Activated T-helper 2 cell treated with anti-CD3 and anti-CD28 coated beads, Interferon-gamma antibody, Interleukin-2, Interleukin-4, amounts not matched to agents 10 μg/mL and 5 μg/mL and 100 μg/mL, durations not matched to agents 14 hours and 24 hours and 36 hours (primary cell): ENCODE results near the gene CENPX. TPM values are rescaled to one million over a fixed set of nuclear protein-coding genes. Genes with fewer than 3 reads are reported as not detected.

ENCODE experiments used
- DNase-seq: peaks from one replicate; pipeline ENCODE4 v3.0.0; 2021; ENCODE audit warnings: low spot score
- H3K27ac Mint-ChIP-seq: one replicate; pipeline ENCODE4 v1.8.0; 2021; ENCODE audit warnings: mixed read lengths
- H3K27me3 Mint-ChIP-seq: one replicate; pipeline ENCODE4 v1.8.0; 2021; ENCODE audit warnings: low read depth, mixed read lengths
- H3K36me3 Mint-ChIP-seq: one replicate; pipeline ENCODE4 v1.8.0; 2021; ENCODE audit warnings: low read depth, mixed read lengths
- H3K4me1 Mint-ChIP-seq: one replicate; pipeline ENCODE4 v1.8.0; 2021; ENCODE audit warnings: low read depth, mixed read lengths
- H3K4me3 Mint-ChIP-seq: one replicate; pipeline ENCODE4 v1.8.0; 2021; ENCODE audit warnings: low read depth, mild to moderate bottlenecking, moderate library complexity, mixed read lengths
- H3K9me3 Mint-ChIP-seq: one replicate; pipeline ENCODE4 v1.8.0; 2021; ENCODE audit warnings: mixed read lengths
- intact Hi-C: fragments of 100-400 bp; cut with micrococcal nuclease; formaldehyde crosslinking; loops from one replicate; pipeline ENCODE4 v1.15.1; 2023
- total RNA-seq: library from RNA; stranded (reverse); gene quantifications from 2 replicates; pipeline ENCODE4 v1.2.3, GENCODE V29; 2022

Gene CENPX
- total RNA-seq, 1 donor from 2014 or later, result 88.3 TPM

DNA sequence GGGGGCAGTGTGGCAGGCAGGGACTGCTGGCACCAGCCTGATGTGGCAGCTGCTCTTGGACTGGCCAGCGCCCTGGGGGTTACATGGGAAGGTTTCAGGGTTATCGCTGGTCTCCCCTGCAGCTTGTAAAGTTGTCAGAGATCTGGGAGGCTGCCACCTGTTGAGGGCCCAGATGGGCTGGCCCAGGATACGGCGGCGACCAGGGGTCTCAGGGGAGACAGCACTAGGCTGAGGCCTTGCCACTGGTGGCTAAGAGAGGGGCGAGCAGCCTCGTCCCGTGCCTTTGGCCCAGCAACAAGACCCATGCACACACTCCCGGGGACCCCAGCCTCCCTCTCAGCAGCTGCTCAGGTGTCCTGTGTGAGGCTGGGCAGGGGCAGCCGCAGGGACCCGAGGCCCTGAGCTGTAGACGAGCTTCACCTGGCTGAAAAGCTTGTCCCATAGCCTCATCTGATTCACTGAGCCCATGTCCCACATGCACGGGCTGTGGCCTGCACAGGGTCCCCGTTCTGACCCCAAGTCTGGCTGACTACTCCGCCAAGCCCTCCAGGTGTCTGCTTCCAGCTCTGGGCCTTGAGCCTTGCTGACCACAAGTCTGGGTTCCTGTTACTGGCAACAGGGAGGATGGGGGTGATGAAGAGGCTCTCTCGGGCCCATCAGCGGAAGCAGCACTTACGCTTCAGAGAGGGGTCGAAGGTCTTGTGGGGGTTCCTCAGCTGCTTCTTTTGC lies 36.8 kb upstream of the CENPX start:
- intact Hi-C loops, result no loop called here
- DNase-seq, result no peak
- H3K9me3 Mint-ChIP-seq, result no peaks in the 10 kb centered on the region
- no peak overlapping the region for H3K4me3 Mint-ChIP-seq
- H3K4me1 Mint-ChIP-seq, result no peaks in the 10 kb centered on the region
- H3K27me3 Mint-ChIP-seq, result no peaks in the 10 kb centered on the region
- H3K27ac Mint-ChIP-seq, result no peak overlapping the region
- peaks cover 16% of the 10 kb centered on the region for H3K36me3 Mint-ChIP-seq

GRCh38 chr17:82058855-82059249 lies 36.2 kb upstream of the CENPX start:
- H3K27me3 Mint-ChIP-seq, result no peaks in the 10 kb centered on the region
- intact Hi-C loops, result no loop called here
- H3K36me3 Mint-ChIP-seq, result peaks cover 16% of the 10 kb centered on the region
- H3K4me3 Mint-ChIP-seq, result no peak overlapping the region
- no peak overlapping the region for H3K27ac Mint-ChIP-seq
- no peak for DNase-seq
- H3K4me1 Mint-ChIP-seq, result no peaks in the 10 kb centered on the region
- H3K9me3 Mint-ChIP-seq, result no peaks in the 10 kb centered on the region

- DNase-seq, result no peak
- intact Hi-C loops, result no loop called here
- Mint-ChIP-seq H3K4me1 (no peaks in the 10 kb centered on the region), H3K27me3 (no peaks in the 10 kb centered on the region), H3K9me3 (no peaks in the 10 kb centered on the region), H3K36me3 (peaks cover 16% of the 10 kb centered on the region), H3K4me3 (no peak overlapping the region), H3K27ac (no peak overlapping the region)
These were observed 35.7 kb upstream of the CENPX start for GRCh38 chr17:82058230-82058854.

GRCh38 chr17:82056729-82057621 lies 34.3 kb upstream of the CENPX start:
- no peak overlapping the region for H3K27ac Mint-ChIP-seq
- peaks cover 16% of the 10 kb centered on the region for H3K36me3 Mint-ChIP-seq
- no peak overlapping the region for H3K4me3 Mint-ChIP-seq
- intact Hi-C loops, result no loop called here
- no peaks in the 10 kb centered on the region for H3K27me3 Mint-ChIP-seq
- no peaks in the 10 kb centered on the region for H3K9me3 Mint-ChIP-seq
- DNase-seq, result no peak
- H3K4me1 Mint-ChIP-seq, result no peaks in the 10 kb centered on the region

DNA sequence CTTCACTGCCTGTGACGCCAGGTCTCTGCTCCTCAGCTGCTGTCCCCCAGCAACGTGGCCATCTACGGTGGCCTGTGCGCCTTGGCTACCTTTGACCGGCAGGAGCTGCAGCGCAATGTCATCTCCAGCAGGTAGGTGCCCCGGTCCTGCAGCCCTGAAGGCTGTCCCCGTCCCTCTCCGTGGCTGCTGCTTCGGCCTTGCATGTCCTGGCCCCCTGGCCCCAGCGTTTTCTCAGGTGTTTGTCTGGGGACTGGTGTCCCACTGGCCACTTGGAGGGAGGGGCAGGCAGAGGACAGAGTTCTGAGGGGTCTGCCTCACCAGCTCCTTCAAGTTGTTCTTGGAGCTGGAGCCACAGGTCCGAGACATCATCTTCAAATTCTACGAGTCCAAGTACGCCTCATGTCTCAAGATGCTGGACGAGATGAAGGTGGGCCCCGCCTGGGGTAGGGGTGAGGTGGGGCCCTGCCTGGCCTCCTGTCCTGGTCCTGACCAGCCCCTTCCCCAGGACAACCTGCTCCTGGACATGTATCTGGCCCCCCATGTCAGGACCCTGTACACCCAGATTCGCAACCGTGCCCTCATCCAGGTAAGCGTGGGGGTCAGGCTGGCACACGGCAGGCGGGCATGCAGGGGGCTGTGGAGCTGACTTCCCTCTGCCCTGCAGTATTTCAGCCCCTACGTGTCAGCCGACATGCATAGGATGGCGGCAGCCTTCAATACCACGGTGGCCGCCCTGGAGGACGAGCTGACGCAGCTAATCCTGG lies 33.5 kb upstream of the CENPX start:
- Mint-ChIP-seq H3K4me1 (no peaks in the 10 kb centered on the region), H3K36me3 (peaks cover 16% of the 10 kb centered on the region), H3K4me3 (no peak overlapping the region), H3K27ac (no peak overlapping the region), H3K27me3 (no peaks in the 10 kb centered on the region), H3K9me3 (no peaks in the 10 kb centered on the region)
- DNase-seq, result no peak
- intact Hi-C loops, result no loop called here

DNA sequence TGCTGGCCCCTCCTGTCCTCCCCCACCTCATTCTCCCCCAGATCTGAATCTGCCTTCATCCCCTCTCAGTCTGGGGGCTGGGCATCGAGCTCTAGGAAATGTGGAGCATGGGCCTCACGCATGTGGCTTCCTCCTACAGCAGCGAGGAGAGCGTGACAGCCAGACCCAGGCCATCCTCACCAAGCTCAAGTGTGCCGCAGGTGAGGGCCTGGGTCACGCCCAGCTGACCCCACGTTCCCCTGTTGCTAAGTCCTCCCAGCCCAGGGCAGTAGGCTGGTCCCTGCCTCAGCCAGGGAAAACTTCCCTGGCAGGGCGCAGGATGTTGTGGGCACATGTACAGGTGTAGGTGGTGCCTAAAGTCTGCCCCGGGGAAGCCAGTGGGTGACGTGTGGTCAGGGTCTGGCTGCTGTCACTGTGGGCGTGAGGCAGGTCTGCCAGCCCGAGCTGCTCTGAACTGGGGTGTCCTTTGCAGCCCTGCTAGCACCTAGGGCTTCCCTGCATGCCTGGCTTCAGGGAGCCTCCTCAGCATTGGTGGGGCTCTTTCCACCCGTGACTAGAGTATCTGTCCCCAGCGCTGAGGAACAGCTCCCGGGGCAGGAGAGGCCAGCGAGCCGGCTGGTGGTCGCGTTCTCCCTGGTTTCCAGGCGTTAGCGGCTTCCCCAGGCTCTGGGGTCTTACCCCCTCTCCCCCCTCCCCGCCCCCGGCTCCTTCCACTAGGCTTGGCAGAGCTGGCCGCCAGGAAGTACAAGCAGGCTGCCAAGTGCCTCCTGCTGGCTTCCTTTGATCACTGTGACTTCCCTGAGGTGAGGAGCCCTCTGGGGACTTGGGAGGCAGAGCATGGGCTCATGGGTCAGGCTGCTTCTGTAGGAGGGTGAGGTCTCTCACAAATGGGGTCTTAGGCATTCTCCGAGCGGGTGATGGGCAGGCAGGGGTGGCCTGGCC lies 32.6 kb upstream of the CENPX start:
- intact Hi-C loops, result no loop called here
- Mint-ChIP-seq H3K36me3 (peaks cover 22% of the 10 kb centered on the region), H3K9me3 (no peaks in the 10 kb centered on the region), H3K27ac (no peak overlapping the region), H3K27me3 (no peaks in the 10 kb centered on the region), H3K4me1 (peaks cover 3% of the 10 kb centered on the region), H3K4me3 (peak overlapping the region; percentile 39)
- no peak for DNase-seq

GRCh38 chr17:82054351-82055022 lies 31.8 kb upstream of the CENPX start:
- Mint-ChIP-seq H3K36me3 (peaks cover 17% of the 10 kb centered on the region), H3K4me1 (peaks cover 3% of the 10 kb centered on the region), H3K27ac (no peak overlapping the region), H3K9me3 (no peaks in the 10 kb centered on the region), H3K27me3 (no peaks in the 10 kb centered on the region), H3K4me3 (peak overlapping the region; percentile 39)
- intact Hi-C loops, result no loop called here
- no peak for DNase-seq

GRCh38 chr17:82053556-82054263 lies 31.0 kb upstream of the CENPX start:
- H3K9me3 Mint-ChIP-seq, result no peaks in the 10 kb centered on the region
- H3K4me3 Mint-ChIP-seq, result peak overlapping the region; percentile 76
- DNase-seq, result no peak
- H3K27ac Mint-ChIP-seq, result no peak overlapping the region
- peaks cover 15% of the 10 kb centered on the region for H3K36me3 Mint-ChIP-seq
- no peaks in the 10 kb centered on the region for H3K27me3 Mint-ChIP-seq
- peaks cover 3% of the 10 kb centered on the region for H3K4me1 Mint-ChIP-seq
- intact Hi-C loops, result no loop called here

DNA sequence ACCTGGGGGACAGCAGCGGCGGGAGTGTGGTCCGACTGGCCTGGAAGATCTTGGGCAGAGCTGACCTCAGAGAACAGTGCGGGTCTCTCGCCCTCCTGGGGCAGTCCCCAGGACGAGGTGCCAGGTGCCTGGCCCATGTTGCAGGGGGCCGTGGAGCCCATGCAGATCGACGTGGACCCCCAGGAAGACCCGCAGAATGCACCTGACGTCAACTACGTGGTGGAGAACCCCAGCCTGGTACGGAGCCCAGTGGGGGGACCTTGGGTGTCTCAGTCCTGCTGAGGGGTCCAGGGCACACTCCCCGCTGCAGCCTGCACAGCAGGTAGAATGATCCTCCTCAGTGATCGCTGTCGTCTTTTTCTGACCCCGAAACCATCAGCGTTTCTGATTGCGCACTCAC lies 30.5 kb upstream of the CENPX start:
- H3K4me3 Mint-ChIP-seq, result peak overlapping the region; percentile 76
- H3K9me3 Mint-ChIP-seq, result no peaks in the 10 kb centered on the region
- DNase-seq, result no peak
- intact Hi-C loops, result no loop called here
- peaks cover 15% of the 10 kb centered on the region for H3K36me3 Mint-ChIP-seq
- peaks cover 3% of the 10 kb centered on the region for H3K4me1 Mint-ChIP-seq
- no peak overlapping the region for H3K27ac Mint-ChIP-seq
- H3K27me3 Mint-ChIP-seq, result no peaks in the 10 kb centered on the region

- Mint-ChIP-seq H3K4me3 (peak overlapping the region; percentile 76), H3K4me1 (peaks cover 3% of the 10 kb centered on the region), H3K36me3 (peaks cover 11% of the 10 kb centered on the region), H3K9me3 (no peaks in the 10 kb centered on the region), H3K27me3 (no peaks in the 10 kb centered on the region), H3K27ac (no peak overlapping the region)
- intact Hi-C loops, result no loop called here
- DNase-seq, result no peak
These were observed 30.0 kb upstream of the CENPX start for GRCh38 chr17:82052638-82053059.
